ENCODE results near the gene PDCD11.
"Not testable (repeated sequence)": the region's sequence is repeated elsewhere in the genome, so short reads cannot be mapped to it uniquely, and the experiment has no call there.

The PDCD11 gene

DNA sequence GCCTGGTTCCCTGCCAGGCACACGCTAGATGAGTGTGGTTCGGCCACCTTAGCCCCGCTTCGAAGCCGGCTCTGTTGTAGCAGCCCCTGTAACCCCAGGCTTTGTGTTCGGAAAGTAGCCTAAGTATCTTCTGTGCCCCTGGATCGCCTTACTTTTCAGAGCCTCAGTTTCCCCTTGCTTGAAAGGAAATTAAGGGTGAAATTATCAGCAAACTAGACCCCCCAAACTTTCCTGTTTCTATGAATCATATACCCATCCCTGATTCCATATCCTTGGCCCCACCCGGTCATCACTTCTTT is 312 bp downstream of the PDCD11 start:
- ATAC-seq, result no peak
- Mint-ChIP-seq H3K4me3 (peak overlapping the region; percentile 94), H3K27me3 (no peaks in the 10 kb centered on the region), H3K4me1 (peaks cover 46% of the 10 kb centered on the region), H3K27ac (peak overlapping the region; percentile 89), H3K36me3 (peaks cover 35% of the 10 kb centered on the region), H3K9me3 (no peaks in the 10 kb centered on the region)

DNA sequence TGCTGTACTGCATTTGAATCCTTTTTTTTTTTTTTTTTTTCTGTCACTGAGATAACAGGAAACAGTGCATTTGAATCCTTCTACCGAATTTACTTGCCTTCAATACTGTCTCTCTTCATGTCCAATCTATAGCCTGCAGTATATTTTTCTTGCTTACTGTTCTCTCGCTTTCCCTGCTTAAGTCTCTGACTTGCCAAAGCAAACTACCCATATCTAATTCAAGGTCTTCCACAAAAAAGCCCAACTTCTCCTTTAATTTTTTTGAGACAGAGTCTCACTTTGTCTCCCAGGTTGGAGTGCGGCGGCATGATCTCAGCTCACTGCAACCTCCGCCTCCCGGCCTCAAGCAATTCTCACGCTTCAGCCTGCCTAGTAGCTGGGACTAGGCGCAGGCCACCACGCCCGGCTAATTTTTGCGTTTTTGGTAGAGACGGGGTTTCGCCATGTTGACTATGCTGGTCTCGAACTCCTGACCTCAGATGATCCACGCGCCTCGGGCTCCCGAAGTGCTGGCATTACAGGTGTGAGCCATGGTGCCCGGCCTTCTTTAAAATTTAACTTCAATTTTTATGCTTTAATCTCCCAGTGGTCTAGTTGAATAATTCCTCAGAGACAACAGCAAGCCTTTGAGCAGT is 882 bp downstream of the PDCD11 start:
- Mint-ChIP-seq H3K36me3 (peaks cover 35% of the 10 kb centered on the region), H3K4me3 (peak overlapping the region; percentile 94), H3K4me1 (peaks cover 46% of the 10 kb centered on the region), H3K9me3 (no peaks in the 10 kb centered on the region), H3K27me3 (no peaks in the 10 kb centered on the region), H3K27ac (peak overlapping the region; percentile 89)
- no peak for ATAC-seq

DNA sequence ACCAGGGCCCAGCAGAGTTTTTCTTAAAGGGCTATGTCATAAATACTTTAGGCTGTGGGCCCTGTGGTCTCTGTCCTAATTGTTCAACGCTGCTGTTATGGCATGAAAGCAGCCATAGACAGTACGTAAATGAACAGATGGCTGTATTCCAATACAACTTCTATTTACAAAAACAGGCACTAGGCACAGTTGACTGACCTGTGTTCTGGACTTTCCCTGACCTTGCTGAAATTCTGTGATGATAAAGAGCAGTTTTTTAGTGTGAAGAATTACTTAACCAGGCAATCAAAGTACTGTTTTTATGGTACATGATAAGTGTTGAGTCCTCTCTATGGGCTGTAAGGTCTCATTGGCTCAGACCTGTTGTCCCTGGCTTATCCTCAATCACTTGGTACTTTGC is 17.1 kb downstream of the PDCD11 start:
- peaks cover 56% of the 10 kb centered on the region for H3K36me3 Mint-ChIP-seq

DNA sequence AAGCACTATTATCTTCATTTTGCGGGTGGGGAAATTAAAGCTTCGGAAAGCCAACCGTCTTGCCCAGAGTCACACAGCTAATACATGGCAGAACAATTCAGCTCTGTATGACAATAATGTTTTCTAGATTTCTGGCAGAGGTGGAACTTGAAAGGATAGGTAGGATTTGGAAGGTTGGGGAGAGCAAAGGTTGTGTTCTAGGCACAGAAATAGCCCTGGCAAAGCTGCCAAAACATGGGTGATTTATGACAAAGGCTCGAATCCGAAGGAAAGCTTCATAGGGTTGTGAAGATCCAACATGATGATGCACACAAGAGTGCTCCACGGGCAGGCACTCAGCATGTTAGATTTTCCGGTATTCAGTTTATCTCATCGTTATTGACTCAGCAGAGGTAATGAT is 19.2 kb downstream of the PDCD11 start:
- H3K36me3 Mint-ChIP-seq, result peaks cover 48% of the 10 kb centered on the region
- no peaks in the 10 kb centered on the region for H3K4me1 Mint-ChIP-seq
- H3K9me3 Mint-ChIP-seq, result no peaks in the 10 kb centered on the region
- no peak overlapping the region for H3K4me3 Mint-ChIP-seq
- no peak overlapping the region for H3K27ac Mint-ChIP-seq
- ATAC-seq, result no peak
- no peaks in the 10 kb centered on the region for H3K27me3 Mint-ChIP-seq

More for the DNA sequence above, 17.1 kb downstream of the PDCD11 start:
- no peaks in the 10 kb centered on the region for H3K27me3 Mint-ChIP-seq
- H3K4me3 Mint-ChIP-seq, result no peak overlapping the region
- no peak overlapping the region for H3K27ac Mint-ChIP-seq
- H3K4me1 Mint-ChIP-seq, result no peaks in the 10 kb centered on the region
- ATAC-seq, result no peak
- no peaks in the 10 kb centered on the region for H3K9me3 Mint-ChIP-seq

DNA sequence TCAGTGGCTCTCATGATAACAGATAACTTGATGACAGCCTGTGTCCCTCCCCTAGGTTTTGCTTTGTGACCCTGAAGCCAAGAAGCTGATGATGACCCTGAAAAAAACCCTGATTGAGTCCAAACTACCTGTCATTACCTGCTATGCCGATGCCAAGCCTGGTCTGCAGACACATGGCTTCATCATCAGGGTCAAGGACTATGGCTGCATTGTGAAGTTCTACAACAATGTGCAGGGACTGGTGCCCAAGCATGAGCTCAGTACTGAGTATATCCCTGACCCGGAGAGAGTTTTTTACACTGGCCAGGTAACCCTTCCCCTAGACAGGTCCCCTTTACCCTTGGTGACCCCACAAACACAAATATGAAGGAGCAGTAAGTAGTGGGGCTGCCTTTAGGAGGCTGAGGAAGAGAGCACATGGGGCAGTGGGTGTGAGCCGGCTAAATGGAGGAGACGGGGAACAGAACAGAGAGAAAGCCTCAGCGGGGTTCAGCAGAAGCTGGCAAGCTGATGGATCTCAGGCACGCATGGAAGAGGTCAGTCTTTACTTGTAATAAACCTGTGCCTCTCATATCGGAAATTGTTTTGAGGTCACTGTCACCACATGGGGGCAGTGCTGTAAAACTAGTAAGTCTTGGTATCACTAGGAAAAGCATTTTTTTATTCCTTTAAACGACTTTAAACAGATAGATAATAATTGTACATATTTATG is 20.2 kb downstream of the PDCD11 start:
- Mint-ChIP-seq H3K9me3 (no peaks in the 10 kb centered on the region), H3K4me1 (no peaks in the 10 kb centered on the region), H3K4me3 (no peak overlapping the region), H3K27ac (no peak overlapping the region), H3K27me3 (no peaks in the 10 kb centered on the region), H3K36me3 (peaks cover 53% of the 10 kb centered on the region)
- ATAC-seq, result no peak

DNA sequence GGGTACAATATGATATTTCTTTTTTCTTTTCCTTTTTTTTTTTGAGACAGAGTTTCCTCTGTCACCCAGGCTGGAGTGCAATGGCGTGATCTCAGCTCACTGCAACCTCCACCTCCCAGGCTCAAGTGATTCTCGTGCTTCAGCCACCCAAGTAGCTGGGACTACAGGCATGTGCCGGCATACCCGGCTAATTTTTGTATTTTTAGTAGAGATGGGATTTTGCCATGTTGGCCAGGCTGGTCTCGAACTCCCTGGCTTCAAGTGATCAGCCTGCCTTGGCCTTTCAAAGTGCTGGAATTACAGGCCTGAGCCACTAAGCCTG is 20.7 kb downstream of the PDCD11 start:
- not testable (repeated sequence) for ATAC-seq, H3K4me1 Mint-ChIP-seq, H3K27me3 Mint-ChIP-seq, H3K9me3 Mint-ChIP-seq, H3K27ac Mint-ChIP-seq, H3K4me3 Mint-ChIP-seq
- H3K36me3 Mint-ChIP-seq, result peaks cover 54% of the 10 kb centered on the region

DNA sequence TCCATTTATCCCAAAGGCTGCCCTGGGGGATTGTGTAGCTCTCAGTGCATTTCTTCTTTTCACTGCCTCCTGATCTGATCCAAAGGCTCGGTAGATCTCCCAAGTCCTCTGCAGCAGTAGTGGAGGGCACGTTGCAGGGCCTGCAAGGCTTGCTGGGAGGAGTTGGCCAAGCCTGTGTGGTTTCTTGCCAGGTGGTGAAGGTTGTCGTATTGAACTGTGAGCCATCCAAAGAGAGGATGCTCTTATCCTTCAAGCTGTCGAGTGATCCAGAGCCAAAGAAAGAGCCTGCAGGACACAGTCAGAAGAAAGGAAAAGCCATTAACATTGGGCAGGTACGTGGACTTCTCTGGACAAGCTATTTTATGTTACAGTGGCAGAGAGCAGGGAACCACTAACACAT is 21.2 kb downstream of the PDCD11 start:
- Mint-ChIP-seq H3K9me3 (no peaks in the 10 kb centered on the region), H3K27ac (no peak overlapping the region), H3K27me3 (no peaks in the 10 kb centered on the region), H3K36me3 (peaks cover 59% of the 10 kb centered on the region), H3K4me1 (no peaks in the 10 kb centered on the region), H3K4me3 (no peak overlapping the region)
- no peak for ATAC-seq

DNA sequence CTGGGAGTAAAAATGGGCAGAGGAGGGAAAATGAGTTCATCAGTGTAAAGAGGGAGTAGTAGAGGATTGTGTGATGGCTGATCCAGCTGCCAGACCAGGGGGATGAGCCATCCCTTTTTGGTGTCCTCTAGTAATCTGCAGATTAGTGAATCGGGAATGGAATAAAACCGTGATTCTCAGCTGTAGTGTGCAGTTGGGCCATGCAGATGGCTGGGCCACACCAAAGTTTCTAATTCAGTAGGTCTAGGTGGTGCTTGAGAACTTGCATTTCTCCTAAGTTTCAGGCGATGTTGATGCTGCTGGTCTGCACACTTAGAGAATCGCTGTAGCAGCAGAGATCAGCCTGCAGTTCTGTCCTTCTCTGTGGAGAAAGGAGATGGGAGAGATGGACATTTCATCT is 22.7 kb downstream of the PDCD11 start:
- Mint-ChIP-seq H3K9me3 (no peaks in the 10 kb centered on the region), H3K36me3 (peaks cover 69% of the 10 kb centered on the region), H3K27ac (no peak overlapping the region), H3K4me3 (no peak overlapping the region), H3K4me1 (no peaks in the 10 kb centered on the region), H3K27me3 (no peaks in the 10 kb centered on the region)
- ATAC-seq, result no peak

DNA sequence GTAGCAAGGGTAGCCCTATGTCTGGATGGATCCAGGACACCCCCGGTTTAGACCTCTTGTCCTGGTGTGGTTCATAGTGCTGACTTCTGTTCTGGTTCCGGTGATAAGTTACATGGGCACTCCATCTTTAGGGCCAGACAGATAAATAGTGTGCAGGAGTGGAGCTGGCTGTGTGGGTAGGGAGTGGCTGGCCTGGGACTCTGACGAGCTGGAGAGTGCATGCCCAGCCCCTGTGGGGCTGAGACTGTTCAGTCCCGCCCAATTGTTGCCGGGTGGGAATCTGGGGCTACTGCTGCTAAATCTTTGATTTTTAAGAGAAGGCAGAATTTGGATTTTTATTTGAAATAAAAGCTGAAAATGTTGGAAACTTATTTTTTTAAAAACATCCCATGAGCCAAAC is 27.3 kb downstream of the PDCD11 start:
- no peak overlapping the region for H3K4me3 Mint-ChIP-seq
- no peak for ATAC-seq
- H3K27me3 Mint-ChIP-seq, result no peaks in the 10 kb centered on the region
- no peaks in the 10 kb centered on the region for H3K9me3 Mint-ChIP-seq
- peaks cover 67% of the 10 kb centered on the region for H3K36me3 Mint-ChIP-seq
- H3K4me1 Mint-ChIP-seq, result no peaks in the 10 kb centered on the region
- H3K27ac Mint-ChIP-seq, result no peak overlapping the region

DNA sequence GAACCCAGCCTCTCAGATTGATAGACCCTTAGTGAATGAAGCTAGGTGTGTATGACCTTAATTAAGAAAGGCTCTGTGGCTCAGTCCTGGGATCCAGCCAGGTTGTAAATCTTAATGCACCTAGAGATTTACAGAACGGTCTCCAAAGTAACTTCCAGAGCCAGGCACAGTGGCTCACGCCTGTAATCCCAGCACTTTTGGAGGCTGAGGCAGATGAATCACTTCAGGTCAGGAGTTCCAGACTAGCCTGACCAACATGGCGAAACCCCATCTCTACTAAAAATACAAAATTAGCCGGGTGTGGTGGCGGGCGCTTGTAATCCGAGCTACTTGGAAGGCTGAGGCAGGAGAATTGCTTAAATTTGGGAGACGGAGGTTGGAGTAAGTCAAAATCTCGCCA is 31.4 kb downstream of the PDCD11 start:
- no peak for ATAC-seq
- H3K27me3 Mint-ChIP-seq, result no peaks in the 10 kb centered on the region
- no peaks in the 10 kb centered on the region for H3K4me1 Mint-ChIP-seq
- peaks cover 82% of the 10 kb centered on the region for H3K36me3 Mint-ChIP-seq
- no peak overlapping the region for H3K27ac Mint-ChIP-seq
- H3K9me3 Mint-ChIP-seq, result no peaks in the 10 kb centered on the region
- H3K4me3 Mint-ChIP-seq, result no peak overlapping the region

DNA sequence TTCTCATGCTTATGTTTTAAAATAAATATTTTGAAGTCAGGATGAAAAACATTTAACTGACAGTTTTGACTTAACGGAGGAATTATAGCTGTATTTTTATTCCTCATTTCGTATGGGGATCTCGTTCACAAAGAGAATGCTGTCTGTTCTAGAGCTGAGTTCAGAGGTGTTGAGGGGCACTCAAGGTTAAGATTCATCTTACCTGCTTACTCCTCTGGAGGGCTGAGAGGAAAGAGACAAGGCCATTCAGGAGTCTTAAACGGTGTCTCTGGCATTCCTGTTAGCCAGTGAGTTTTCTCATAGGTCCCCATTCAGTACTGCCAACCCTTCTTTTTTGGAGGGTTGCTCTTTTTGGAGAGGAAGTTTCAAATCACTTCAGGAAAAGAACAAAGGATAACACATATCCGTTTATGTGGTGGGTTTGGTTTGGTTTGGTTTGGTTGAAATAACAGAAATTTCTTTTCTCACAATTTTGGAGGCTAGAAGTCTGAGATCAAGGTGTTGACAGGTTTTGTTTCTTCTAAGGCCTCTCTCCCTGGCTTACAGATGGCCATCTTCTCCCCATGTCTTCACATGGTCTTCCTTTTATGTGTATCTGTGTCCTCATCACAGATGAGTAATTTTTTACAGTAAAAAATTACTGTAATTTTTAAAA is 32.7 kb downstream of the PDCD11 start:
- no peak for ATAC-seq
- H3K27me3 Mint-ChIP-seq, result no peaks in the 10 kb centered on the region
- H3K27ac Mint-ChIP-seq, result peak overlapping the region; percentile 34
- peaks cover 85% of the 10 kb centered on the region for H3K36me3 Mint-ChIP-seq
- H3K4me1 Mint-ChIP-seq, result no peaks in the 10 kb centered on the region
- H3K4me3 Mint-ChIP-seq, result no peak overlapping the region
- no peaks in the 10 kb centered on the region for H3K9me3 Mint-ChIP-seq

DNA sequence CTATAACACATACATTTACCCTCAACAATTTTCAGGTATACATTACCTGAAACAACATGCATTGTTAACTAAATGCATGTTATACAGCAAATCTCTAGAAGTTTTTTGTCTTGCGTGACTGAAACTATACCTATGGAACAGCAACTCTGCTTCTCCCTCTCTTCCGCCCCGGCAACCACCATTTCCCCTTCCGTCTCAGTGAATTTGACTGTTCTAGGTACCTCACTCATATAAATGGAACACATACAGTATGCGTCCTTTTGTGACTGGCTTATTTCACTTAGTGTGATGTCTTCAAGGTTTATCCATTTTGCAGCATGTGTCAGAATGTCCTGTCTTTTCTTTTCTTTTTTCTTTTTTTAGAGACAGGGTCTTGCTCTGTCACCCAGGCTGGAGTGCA is 33.2 kb downstream of the PDCD11 start:
- ATAC-seq, result no peak
- Mint-ChIP-seq H3K4me3 (no peak overlapping the region), H3K36me3 (peaks cover 82% of the 10 kb centered on the region), H3K27me3 (no peaks in the 10 kb centered on the region), H3K27ac (peak overlapping the region; percentile 34), H3K9me3 (no peaks in the 10 kb centered on the region), H3K4me1 (no peaks in the 10 kb centered on the region)

DNA sequence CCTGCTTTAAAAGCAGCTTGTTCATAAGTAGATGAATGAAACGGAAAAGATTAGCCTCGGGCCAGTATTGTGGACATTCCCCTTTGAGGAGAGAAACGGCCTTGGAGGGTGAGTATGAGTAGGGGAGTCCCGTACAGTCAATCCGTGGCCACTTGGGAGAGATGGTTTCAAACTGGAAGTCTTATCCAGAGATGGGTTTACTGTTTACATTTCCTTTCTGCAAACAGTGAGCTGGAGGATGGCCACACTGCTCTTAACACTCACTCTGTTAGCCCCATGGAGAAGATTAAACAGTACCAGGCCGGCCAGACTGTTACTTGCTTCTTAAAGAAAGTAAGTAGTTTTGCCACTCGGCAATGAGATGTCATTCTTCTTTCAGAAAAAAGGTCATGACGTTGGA is 35.5 kb downstream of the PDCD11 start:
- peaks cover 82% of the 10 kb centered on the region for H3K36me3 Mint-ChIP-seq
- H3K27ac Mint-ChIP-seq, result no peak overlapping the region
- no peak overlapping the region for H3K4me3 Mint-ChIP-seq
- no peaks in the 10 kb centered on the region for H3K9me3 Mint-ChIP-seq
- no peaks in the 10 kb centered on the region for H3K27me3 Mint-ChIP-seq
- no peak for ATAC-seq
- H3K4me1 Mint-ChIP-seq, result no peaks in the 10 kb centered on the region

DNA sequence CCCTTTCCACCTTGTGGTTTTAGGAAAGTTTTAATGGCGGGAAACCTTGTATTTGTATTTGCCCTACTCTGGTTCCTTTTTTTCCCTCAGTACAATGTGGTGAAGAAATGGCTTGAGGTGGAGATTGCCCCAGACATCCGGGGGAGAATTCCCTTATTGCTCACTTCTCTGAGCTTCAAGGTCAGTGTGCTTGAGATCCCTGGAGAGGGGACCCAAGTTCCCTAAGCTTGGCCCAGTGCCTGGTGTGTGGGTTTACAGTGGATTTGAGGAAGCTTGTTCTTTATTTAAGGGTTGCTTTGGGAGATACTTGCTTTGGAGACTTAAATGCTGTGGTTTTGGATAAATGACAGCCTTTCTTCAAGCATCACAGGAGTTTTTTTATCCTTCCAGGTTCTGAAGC is 37.4 kb downstream of the PDCD11 start:
- peaks cover 80% of the 10 kb centered on the region for H3K36me3 Mint-ChIP-seq
- no peak overlapping the region for H3K27ac Mint-ChIP-seq
- H3K4me3 Mint-ChIP-seq, result no peak overlapping the region
- no peaks in the 10 kb centered on the region for H3K9me3 Mint-ChIP-seq
- ATAC-seq, result no peak
- H3K27me3 Mint-ChIP-seq, result no peaks in the 10 kb centered on the region
- no peaks in the 10 kb centered on the region for H3K4me1 Mint-ChIP-seq

DNA sequence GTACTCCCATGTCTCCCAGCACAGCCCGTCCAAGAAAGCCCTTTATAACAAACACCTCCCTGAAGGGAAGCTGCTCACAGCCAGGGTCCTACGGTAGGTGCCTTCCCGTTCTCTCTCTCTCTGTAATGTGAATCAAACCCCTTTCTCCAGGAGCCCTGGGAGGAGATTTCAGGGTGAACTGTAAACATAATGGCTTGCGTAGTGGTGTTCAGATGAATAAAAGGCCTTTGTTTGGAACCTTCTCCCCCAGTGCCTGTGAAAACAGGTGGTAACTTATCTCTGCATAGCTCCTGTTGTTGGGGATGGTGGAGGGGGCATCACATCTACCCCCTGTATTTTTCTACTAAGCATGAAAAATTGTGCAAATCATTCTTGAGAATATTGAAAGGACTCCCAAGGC is 43.4 kb downstream of the PDCD11 start:
- Mint-ChIP-seq H3K27ac (peak overlapping the region; percentile 57), H3K9me3 (no peaks in the 10 kb centered on the region), H3K4me1 (no peaks in the 10 kb centered on the region), H3K27me3 (no peaks in the 10 kb centered on the region), H3K36me3 (peaks cover 71% of the 10 kb centered on the region), H3K4me3 (no peak overlapping the region)
- ATAC-seq, result no peak

DNA sequence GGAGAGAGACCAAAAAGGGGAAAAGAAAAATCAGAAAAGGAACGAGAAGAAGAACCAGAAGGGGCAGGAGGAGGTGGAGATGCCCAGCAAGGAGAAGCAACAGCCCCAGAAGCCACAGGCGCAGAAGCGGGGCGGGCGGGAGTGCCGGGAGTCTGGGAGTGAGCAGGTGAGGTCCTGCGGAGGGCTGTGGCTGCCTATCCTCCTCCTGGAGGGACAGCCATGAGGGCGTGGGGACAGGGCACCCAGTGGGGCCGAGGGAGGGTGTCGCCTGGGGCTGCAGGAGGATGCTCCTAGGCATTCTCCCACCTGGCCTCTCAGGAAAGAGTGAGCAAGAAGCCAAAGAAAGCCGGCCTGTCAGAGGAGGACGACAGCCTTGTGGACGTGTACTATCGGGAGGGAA is 44.0 kb downstream of the PDCD11 start:
- H3K36me3 Mint-ChIP-seq, result peaks cover 71% of the 10 kb centered on the region

More for the DNA sequence above, 44.0 kb downstream of the PDCD11 start:
- H3K27ac Mint-ChIP-seq, result peak overlapping the region; percentile 57
- no peaks in the 10 kb centered on the region for H3K9me3 Mint-ChIP-seq
- H3K27me3 Mint-ChIP-seq, result no peaks in the 10 kb centered on the region
- ATAC-seq, result no peak
- H3K4me1 Mint-ChIP-seq, result no peaks in the 10 kb centered on the region
- no peak overlapping the region for H3K4me3 Mint-ChIP-seq

All from stimulated activated memory B cell treated with anti-CD40 and anti-IgM and Interleukin-4, amounts not matched to agents 10 μg/mL and 1 μg/mL and 100 μg/mL, for 72 hours (primary cell).